GM21360 (cell line): ENCODE data around the gene MCM3AP.

ENCODE experiments used
- ATAC-seq: cut with Tn5 transposase; IDR thresholded peaks from one replicate; pipeline ENCODE4 v1.9.1; 2021; ENCODE audit warnings: mild to moderate bottlenecking, moderate library complexity; ENCODE audit not compliant: unreplicated experiment

The MCM3AP gene

DNA sequence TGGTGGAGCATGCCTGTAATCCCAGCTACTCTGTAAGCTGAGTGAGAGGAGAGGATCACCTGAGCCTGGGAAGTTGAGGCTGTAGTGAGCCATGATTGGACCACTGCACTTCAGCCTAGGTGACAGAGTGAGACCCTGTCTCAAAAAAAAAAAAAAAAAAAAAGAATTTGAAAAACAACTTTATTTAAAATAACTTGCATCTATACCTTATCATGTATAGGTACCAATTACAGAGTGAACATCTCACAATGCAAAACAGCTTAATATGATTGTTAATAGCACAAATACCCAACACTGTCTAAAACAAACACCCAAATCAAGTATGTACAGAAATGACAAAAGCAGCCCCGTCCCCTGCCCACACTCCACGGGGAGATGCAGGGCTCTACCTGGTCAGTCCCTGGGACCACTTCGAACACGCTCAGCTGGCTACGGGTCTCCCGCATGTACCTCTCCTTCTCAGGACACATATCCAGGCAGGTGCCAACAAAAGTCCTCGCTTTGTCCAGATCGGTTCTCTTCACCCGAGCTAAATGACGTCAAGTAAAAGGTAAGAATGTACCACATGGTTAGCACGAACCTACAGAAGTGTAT, 10.5 kb downstream of the MCM3AP start:
- ATAC-seq = no peak

DNA sequence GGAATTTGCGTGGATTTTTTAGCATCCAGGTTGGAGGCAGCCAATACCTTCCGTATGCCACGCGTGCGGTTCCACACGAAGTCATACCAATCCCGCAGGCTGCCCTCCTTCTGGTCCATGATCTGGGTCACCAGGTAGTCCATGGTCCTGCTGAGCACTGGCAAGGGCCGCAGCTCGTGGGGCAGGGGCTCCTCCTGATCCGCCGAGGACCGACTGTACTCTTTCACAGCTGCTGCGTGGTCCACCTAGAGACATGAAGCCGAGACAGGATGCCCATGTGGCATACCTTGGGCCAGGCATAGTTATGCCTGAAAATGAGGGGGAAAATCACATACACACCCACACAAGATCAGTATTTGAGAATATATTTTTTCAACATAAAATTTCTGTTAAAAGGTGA, 12.1 kb downstream of the MCM3AP start:
- ATAC-seq = no peak

DNA sequence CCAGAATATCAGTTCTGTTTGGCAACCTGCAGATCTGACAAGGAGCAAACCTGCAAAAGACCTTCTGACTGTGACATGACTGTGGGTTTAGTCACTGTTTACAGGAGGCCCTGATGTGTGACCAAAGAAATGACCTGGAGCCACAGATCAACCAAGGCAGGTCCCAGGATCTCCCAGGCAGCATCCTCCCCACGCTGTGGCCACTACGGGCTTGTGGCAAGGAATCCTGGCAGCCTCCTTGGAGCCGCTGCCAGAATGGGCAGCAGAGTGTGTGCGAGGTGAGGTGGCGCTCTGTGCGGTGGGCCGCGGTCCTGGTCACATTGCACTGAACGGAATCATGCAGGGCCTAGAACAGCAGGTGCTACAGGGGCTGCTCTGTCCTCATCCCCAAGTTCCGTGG, 15.9 kb downstream of the MCM3AP start:
- no peak for ATAC-seq

GRCh38 chr21:46268371-46268770, 17.0 kb downstream of the MCM3AP start:
- no peak for ATAC-seq

GRCh38 chr21:46266946-46267345, 18.5 kb downstream of the MCM3AP start:
- no peak for ATAC-seq

DNA sequence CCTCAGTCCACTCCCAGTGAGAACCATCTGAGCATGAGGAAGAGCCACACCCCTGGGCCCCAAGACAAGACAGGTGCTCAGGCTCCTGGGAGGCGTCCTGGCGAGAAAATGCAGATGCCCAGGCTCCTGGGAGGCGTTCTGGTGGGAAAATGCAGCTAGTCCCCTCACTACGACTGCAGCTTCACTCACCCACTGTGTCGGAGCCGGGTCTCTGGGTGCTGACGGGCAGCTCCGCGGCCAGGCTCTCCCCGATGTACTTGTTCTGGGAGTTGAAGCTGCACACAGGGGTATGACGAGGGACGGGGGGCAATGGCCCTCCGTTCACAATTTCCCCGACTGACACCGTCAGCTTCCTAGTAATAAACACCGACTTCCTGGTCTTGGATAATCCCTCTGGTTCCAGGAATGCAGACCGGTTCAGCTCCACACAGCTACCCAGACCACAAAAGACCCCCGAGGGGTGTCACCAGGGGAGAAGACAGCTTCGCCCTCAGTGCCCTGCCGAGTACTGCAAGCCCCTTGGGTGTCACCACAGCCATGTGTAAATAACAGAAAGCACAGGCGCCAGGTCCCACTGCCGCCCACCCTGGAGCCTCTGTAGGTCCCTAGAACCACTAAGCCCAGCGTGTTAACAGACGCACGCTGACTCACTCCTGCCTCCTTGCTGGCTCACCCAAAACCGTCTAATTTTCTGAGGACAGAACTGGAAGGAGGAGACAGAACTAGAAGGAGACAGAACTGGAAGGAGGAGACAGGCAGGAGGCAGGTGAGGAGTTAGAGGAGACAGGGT, 19.5 kb downstream of the MCM3AP start:
- no peak for ATAC-seq

GRCh38 chr21:46264690-46265144, 20.7 kb downstream of the MCM3AP start:
- ATAC-seq = no peak

GRCh38 chr21:46264046-46264689, 21.2 kb downstream of the MCM3AP start:
- no peak for ATAC-seq

- ATAC-seq = no peak
Measured at GRCh38 chr21:46256501-46256994, 28.9 kb downstream of the MCM3AP start.

GRCh38 chr21:46255758-46256337, 29.6 kb downstream of the MCM3AP start:
- ATAC-seq = no peak

GRCh38 chr21:46255166-46255565, 30.2 kb downstream of the MCM3AP start:
- ATAC-seq = no peak

DNA sequence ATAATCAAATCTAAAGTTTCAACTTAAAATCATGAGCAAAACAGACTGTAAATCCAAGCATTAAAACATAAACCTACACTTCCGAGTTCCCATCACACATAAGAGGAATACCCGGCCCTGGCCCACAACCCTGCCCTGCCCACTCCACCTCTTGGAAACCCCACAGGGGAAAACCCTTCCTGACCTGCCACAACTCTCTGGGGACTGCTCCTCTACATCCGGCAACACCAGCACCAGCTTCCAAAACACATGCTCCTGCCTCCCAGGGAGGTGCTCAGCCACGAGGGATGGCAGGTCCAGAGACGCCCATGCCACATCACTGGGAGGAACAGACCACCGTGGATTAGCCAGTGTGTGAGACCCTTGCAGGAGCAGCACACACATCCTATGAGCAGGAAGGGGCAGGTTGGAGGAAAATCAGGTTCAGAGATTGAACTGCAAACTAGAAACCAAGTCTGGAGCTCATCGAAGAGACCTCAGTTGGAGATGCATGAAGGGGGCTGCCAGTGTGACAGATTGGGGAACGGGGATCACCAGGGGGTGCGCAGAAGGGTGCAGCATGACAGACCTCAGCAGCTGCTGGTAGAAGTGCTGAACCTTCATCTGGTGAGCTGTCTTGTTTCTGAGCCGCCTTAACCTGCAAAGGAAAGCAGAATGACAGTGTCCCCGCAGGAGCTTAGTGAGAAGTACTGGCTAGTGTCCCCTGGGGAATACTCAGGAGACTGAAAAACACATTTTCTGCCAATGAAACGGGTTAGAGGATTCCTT, 31.0 kb downstream of the MCM3AP start:
- ATAC-seq = no peak

GRCh38 chr21:46253610-46254124, 31.7 kb downstream of the MCM3AP start:
- peak; percentile 49 for ATAC-seq

- no peak for ATAC-seq
Measured at GRCh38 chr21:46252840-46253239, 32.6 kb downstream of the MCM3AP start.

- no peak for ATAC-seq
Measured at GRCh38 chr21:46250146-46250725, 35.2 kb downstream of the MCM3AP start.

- ATAC-seq = no peak
Measured at GRCh38 chr21:46248827-46249226, 36.6 kb downstream of the MCM3AP start.

DNA sequence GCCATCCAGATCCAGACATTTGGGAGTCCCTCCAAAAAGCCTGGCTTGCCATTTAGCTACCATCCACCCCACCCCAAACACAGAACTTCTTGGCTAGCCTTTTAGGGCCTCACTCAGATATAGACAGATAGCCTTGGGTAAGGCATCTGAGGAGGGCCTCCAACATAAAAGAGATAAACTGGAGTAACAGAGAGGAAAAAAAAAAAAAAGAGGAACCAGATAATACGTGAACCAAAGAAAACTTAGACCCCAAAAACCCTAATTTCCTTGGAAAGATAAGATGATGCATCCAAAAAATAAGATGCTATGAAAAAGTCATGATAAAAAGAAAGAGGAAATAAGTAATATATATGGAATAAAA, 37.0 kb downstream of the MCM3AP start:
- ATAC-seq = no peak

- no peak for ATAC-seq
Measured at GRCh38 chr21:46247699-46248421, 37.6 kb downstream of the MCM3AP start.

DNA sequence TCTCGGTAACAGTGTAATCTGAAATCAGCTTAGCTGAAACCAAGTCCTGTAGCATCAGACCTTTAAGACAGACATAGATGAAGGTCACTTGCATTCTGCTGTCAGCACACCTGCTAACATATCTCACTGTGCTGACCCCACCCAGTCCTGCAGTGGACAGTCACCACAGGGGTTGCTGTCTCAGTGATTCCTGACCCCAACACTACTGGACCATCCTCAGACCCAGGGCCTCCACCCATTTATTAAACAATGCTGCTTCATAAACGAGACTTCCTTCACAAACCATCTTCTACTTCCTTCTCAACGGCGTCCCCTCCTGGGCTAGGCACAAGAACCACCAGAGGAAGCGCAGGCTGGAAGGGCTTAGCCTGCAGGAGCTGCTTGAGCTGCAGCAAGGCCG, 39.1 kb downstream of the MCM3AP start:
- ATAC-seq = no peak
